CD14-positive monocyte (primary cell): ENCODE measurements around the gene FGFR2. TPM values are rescaled to one million over a fixed set of nuclear protein-coding genes. Genes with fewer than 3 reads are reported as not detected.
A peak's percentile ranks its signal among the peaks of the same experiment; 100 is the strongest.

ENCODE experiments used
- DNase-seq, 3 donors: peaks; one replicate each; pipeline ENCODE4 v3.0.0-alpha.2; 2011 to 2022
- H2AFZ ChIP-seq: 2 replicates; pipeline ENCODE4 v1.6.0; 2012; ENCODE audit warnings: mild to moderate bottlenecking, low read depth, low read length, inconsistent platforms; ENCODE audit not compliant: insufficient read depth, poor library complexity, severe bottlenecking
- H3K27ac ChIP-seq, 2 donors: 1 replicate in 1 of 2; 2 replicates in 1 of 2; pipeline ENCODE4 v1.5.1; 2012 to 2013; ENCODE audit warnings: low read length in 2 of 2, control low read depth in 1 of 2, inconsistent platforms in 1 of 2, low read depth in 1 of 2, mild to moderate bottlenecking in 1 of 2
- H3K27me3 ChIP-seq, 2 donors: one replicate each; pipeline versions ENCODE4 v1.6.0 to v1.6.1; 2011 to 2013; ENCODE audit warnings: low read length in 2 of 2; ENCODE audit not compliant: control insufficient read depth in 2 of 2, insufficient read depth in 2 of 2
- H3K36me3 ChIP-seq, 2 donors: replicated peaks in 1 of 2; 1 replicate in 1 of 2; 2 replicates in 1 of 2; pipeline versions ENCODE4 v1.5.1 to v1.6.1; 2012 to 2013; ENCODE audit warnings: low read length in 2 of 2, control low read depth in 1 of 2, inconsistent platforms in 1 of 2, mild to moderate bottlenecking in 1 of 2; ENCODE audit not compliant: insufficient read depth in 2 of 2, control insufficient read depth in 1 of 2
- H3K4me1 ChIP-seq, 2 donors: 1 replicate in 1 of 2; 2 replicates in 1 of 2; pipeline versions ENCODE4 v1.5.1 to v1.6.1; 2012 to 2013; ENCODE audit warnings: low read length in 2 of 2, control low read depth in 1 of 2, inconsistent platforms in 1 of 2, mild to moderate bottlenecking in 1 of 2, moderate library complexity in 1 of 2; ENCODE audit not compliant: insufficient read depth in 2 of 2, control insufficient read depth in 1 of 2
- H3K4me2 ChIP-seq: replicated peaks from 2 replicates; pipeline ENCODE3; 2012; ENCODE audit warnings: low read length, moderate library complexity, mild to moderate bottlenecking; ENCODE audit not compliant: poor library complexity, severe bottlenecking; ENCODE audit errors: extremely low read depth
- H3K4me3 ChIP-seq, 3 experiments: fragments of 200-600 bp in 1 of 3; sonication (generic) in 1 of 3; replicated peaks in 1 of 3; 1 replicate in 2 of 3; 2 replicates in 1 of 3; pipeline ENCODE4 v1.5.1; 2011 to 2013; ENCODE audit warnings: low read length in 3 of 3, mild to moderate bottlenecking in 3 of 3, control low read depth in 2 of 3, low read depth in 2 of 3, inconsistent platforms in 1 of 3, moderate library complexity in 1 of 3
- H3K79me2 ChIP-seq: 2 replicates; pipeline ENCODE4 v1.6.0; 2012; ENCODE audit warnings: mild to moderate bottlenecking, control low read depth, inconsistent platforms, low read length, moderate library complexity; ENCODE audit not compliant: insufficient read depth
- H3K9ac ChIP-seq: 2 replicates; pipeline ENCODE4 v1.6.0; 2017; ENCODE audit warnings: low read length, mild to moderate bottlenecking; ENCODE audit not compliant: insufficient read depth, poor library complexity, severe bottlenecking
- H3K9me3 ChIP-seq, 2 donors: replicated peaks in 1 of 2; 1 replicate in 1 of 2; 2 replicates in 1 of 2; pipeline versions ENCODE4 v1.5.1 to v1.6.1; 2012 to 2013; ENCODE audit warnings: low read length in 2 of 2, control low read depth in 1 of 2; ENCODE audit not compliant: control insufficient read depth in 1 of 2, insufficient read depth in 1 of 2
- H4K20me1 ChIP-seq: 2 replicates; pipeline ENCODE4 v1.6.0; 2012; ENCODE audit warnings: mild to moderate bottlenecking, low read length, control low read depth, moderate library complexity; ENCODE audit not compliant: insufficient read depth
- H3K27ac Mint-ChIP-seq, 7 donors: one replicate each; pipeline ENCODE4 v1.8.0; 2020; ENCODE audit warnings: mild to moderate bottlenecking in 7 of 7, mixed read lengths in 7 of 7, moderate library complexity in 6 of 7, inconsistent platforms in 2 of 7
- H3K27me3 Mint-ChIP-seq, 3 donors: one replicate each; pipeline ENCODE4 v1.8.0; 2021 to 2022; ENCODE audit warnings: low read depth in 3 of 3, mild to moderate bottlenecking in 3 of 3, mixed read lengths in 3 of 3, moderate library complexity in 3 of 3, inconsistent platforms in 1 of 3
- H3K36me3 Mint-ChIP-seq, 2 donors: one replicate each; pipeline ENCODE4 v1.8.0; 2020; ENCODE audit warnings: mixed read lengths in 2 of 2, inconsistent platforms in 1 of 2, mild to moderate bottlenecking in 1 of 2
- H3K4me1 Mint-ChIP-seq: one replicate; pipeline ENCODE4 v1.8.0; 2020; ENCODE audit warnings: mild to moderate bottlenecking, mixed read lengths
- H3K4me3 Mint-ChIP-seq, 2 donors: one replicate each; pipeline ENCODE4 v1.8.0; 2020; ENCODE audit warnings: mild to moderate bottlenecking in 2 of 2, mixed read lengths in 2 of 2, moderate library complexity in 1 of 2
- H3K9me3 Mint-ChIP-seq, 7 donors: one replicate each; pipeline ENCODE4 v1.8.0; 2020 to 2022; ENCODE audit warnings: mixed read lengths in 7 of 7, mild to moderate bottlenecking in 6 of 7, moderate library complexity in 6 of 7, inconsistent platforms in 2 of 7
- CTCF ChIP-seq: fragments of 200-600 bp; IDR thresholded peaks from one replicate; pipeline ENCODE4 v1.8.0; 2022; ENCODE audit warnings: antibody characterized with exemption, mild to moderate bottlenecking
- WGBS: methylation state at CpG from one replicate; pipeline ENCODE4 v1.1.5; 2013; ENCODE audit warnings: missing lambda C conversion rate; ENCODE audit not compliant: insufficient coverage; 5-methylcytosine and 5-hydroxymethylcytosine counted together
- intact Hi-C, 2 donors: fragments of 100-400 bp; cut with micrococcal nuclease; formaldehyde crosslinking; loops; one replicate each; pipeline versions ENCODE4 v1.15.0 to v1.15.1; 2023
- polyA plus RNA-seq, 3 donors: library from polyadenylated mRNA; depleted of rRNA in 1 of 3; unstranded in 2 of 3; stranded (reverse) in 1 of 3; fragments of 300-500 nt in 2 of 3; fragments of >200 nt in 1 of 3; fragmentation: Illumina TruSeq in 2 of 3; gene quantifications; 1 replicate in 2 of 3; 2 replicates in 1 of 3; pipeline ENCODE4 v1.2.3, GENCODE V29; 2012 to 2021

FGFR2 gene
- polyA plus RNA-seq, 3 donors, result not detected

GRCh38 chr10:121440461-121440860 is 157.8 kb downstream of the FGFR2 start:
- WGBS, result 90% methylated on average over 2 of the region's 2 CpGs
- H3K9me3 Mint-ChIP-seq, result peaks cover 0 to 4% (median 0%) of the 10 kb centered on the region in 7 donors
- Histone ChIP-seq H3K9me3 (no peaks in the 10 kb centered on the region), H3K36me3 (no peaks in the 10 kb centered on the region), H3K4me2 (no peak overlapping the region), H3K27me3 (no peaks in the 10 kb centered on the region), H4K20me1 (no peaks in the 10 kb centered on the region), H3K4me1 (no peaks in the 10 kb centered on the region), H3K79me2 (no peaks in the 10 kb centered on the region), H3K9ac (no peak overlapping the region), H2AFZ (no peak overlapping the region), H3K4me3 (no peak overlapping the region), H3K27ac (no peak overlapping the region)
- intact Hi-C loops, result no loop called here
- no peak for TF ChIP-seq CTCF
- H3K27ac Mint-ChIP-seq, result no peak overlapping the region
- no peak overlapping the region for H3K4me3 Mint-ChIP-seq
- peaks cover 0 to 3% (median 1%) of the 10 kb centered on the region in 3 donors for H3K27me3 Mint-ChIP-seq
- no peaks in the 10 kb centered on the region for H3K36me3 Mint-ChIP-seq
- H3K4me1 Mint-ChIP-seq, result no peaks in the 10 kb centered on the region
- no peak for DNase-seq

GRCh38 chr10:121438333-121438732 is 159.9 kb downstream of the FGFR2 start:
- WGBS, result 100% methylated on average over 1 of the region's 2 CpGs
- no peak overlapping the region for H3K4me3 Mint-ChIP-seq

More at GRCh38 chr10:121438333-121438732, 159.9 kb downstream of the FGFR2 start:
- H3K4me3 ChIP-seq, result no peak overlapping the region
- H3K36me3 Mint-ChIP-seq, result no peaks in the 10 kb centered on the region
- H3K79me2 ChIP-seq, result no peaks in the 10 kb centered on the region
- no peaks in the 10 kb centered on the region for H4K20me1 ChIP-seq
- H3K27me3 Mint-ChIP-seq, result peaks cover 1 to 3% (median 2%) of the 10 kb centered on the region in 3 donors
- H3K9me3 ChIP-seq, result no peaks in the 10 kb centered on the region
- H3K36me3 ChIP-seq, result no peaks in the 10 kb centered on the region
- no peaks in the 10 kb centered on the region for H3K4me1 ChIP-seq
- peaks cover 0 to 9% (median 0%) of the 10 kb centered on the region in 7 donors for H3K9me3 Mint-ChIP-seq
- no peaks in the 10 kb centered on the region for H3K4me1 Mint-ChIP-seq
- no peak overlapping the region for H3K27ac ChIP-seq
- peak overlapping the region in 1 of 7 donors; percentile 28 for H3K27ac Mint-ChIP-seq
- no peak for DNase-seq
- H3K9ac ChIP-seq, result no peak overlapping the region
- no peak overlapping the region for H3K4me2 ChIP-seq
- TF ChIP-seq CTCF, result no peak
- H2AFZ ChIP-seq, result no peak overlapping the region
- intact Hi-C loops, result no loop called here
- H3K27me3 ChIP-seq, result no peaks in the 10 kb centered on the region
